Measurements from ENCODE around the gene TPRX2.

DNA sequence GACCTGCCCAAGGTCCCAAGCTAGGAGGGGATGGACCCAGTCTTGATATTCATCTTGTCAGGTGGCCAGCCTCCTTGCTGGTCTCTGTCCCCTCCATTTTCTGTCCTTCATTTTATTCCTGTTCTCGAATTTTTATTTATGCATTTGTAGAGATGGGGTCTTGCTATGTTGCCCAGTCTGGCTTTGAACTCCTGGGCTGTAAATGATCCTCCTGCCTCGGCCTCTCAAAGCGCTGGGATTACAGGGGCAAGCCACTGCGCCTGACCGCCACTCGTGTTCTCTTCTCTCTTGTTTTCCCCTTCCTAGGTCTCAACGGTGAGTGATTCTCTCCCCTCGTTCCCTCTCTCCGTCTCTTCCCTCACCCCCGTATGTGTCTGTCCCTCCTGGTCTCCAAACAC lies 10.6 kb upstream of the TPRX2 start:
- TF ChIP-seq POLR2A (IDR thresholded peaks at IDR 0.05): no peak
- TF ChIP-seq, protein P1, sequence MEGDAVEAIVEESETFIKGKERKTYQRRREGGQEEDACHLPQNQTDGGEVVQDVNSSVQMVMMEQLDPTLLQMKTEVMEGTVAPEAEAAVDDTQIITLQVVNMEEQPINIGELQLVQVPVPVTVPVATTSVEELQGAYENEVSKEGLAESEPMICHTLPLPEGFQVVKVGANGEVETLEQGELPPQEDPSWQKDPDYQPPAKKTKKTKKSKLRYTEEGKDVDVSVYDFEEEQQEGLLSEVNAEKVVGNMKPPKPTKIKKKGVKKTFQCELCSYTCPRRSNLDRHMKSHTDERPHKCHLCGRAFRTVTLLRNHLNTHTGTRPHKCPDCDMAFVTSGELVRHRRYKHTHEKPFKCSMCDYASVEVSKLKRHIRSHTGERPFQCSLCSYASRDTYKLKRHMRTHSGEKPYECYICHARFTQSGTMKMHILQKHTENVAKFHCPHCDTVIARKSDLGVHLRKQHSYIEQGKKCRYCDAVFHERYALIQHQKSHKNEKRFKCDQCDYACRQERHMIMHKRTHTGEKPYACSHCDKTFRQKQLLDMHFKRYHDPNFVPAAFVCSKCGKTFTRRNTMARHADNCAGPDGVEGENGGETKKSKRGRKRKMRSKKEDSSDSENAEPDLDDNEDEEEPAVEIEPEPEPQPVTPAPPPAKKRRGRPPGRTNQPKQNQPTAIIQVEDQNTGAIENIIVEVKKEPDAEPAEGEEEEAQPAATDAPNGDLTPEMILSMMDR (IDR thresholded peaks at IDR 0.05): no peak
